GM10248 (cell line): Measurements from ENCODE around the gene TYROBP.

ENCODE experiments used
- CTCF ChIA-PET: fragments of 300-600 bp; sonication (Branson Sonifier 250); formaldehyde crosslinking; extraction: SDS; loops from one replicate; lab custom pipeline; 2021; ENCODE audit warnings: antibody characterized with exemption; lab: Yijun Ruan, JAX
- POLR2A ChIA-PET: fragments of 350-650 bp; sonication (Branson Sonifier 250); formaldehyde crosslinking; extraction: SDS; loops from one replicate; lab custom pipeline; 2020; ENCODE audit warnings: antibody characterized with exemption; lab: Yijun Ruan, JAX
- DNase-seq: peaks from one replicate; pipeline ENCODE4 v3.0.0; 2012; ENCODE audit errors: extremely low spot score
- CTCF ChIP-seq: IDR thresholded peaks from 2 replicates; pipeline ENCODE4 v1.5.1; 2012; ENCODE audit warnings: mild to moderate bottlenecking, low read depth; ENCODE audit errors: extremely low read depth, missing control alignments, control extremely low read depth

The TYROBP gene

GRCh38 chr19:35908973-35909683 is 1.0 kb upstream of the TYROBP start:
- ChIA-PET CTCF (interaction anchor here (0.8 to 1.6 kb wide), 3 partner anchors 9 to 28 kb away, joined by 3 to 5 read pairs (median 5); no protein-coding TSS in a partner anchor), POLR2A (interaction anchor here (0.8 kb wide), 1 partner anchor 8 kb away, joined by 4 read pairs; no protein-coding TSS in a partner anchor)
- no peak for TF ChIP-seq CTCF
- peak; percentile 67 for DNase-seq

GRCh38 chr19:35907377-35907745 is 734 bp downstream of the TYROBP start:
- CTCF ChIA-PET, result interaction anchor here (2.0 kb wide), 1 partner anchor 24 kb away, joined by 8 read pairs; no protein-coding TSS in a partner anchor
- DNase-seq, result no peak
- POLR2A ChIA-PET, result no interaction called here
- TF ChIP-seq CTCF, result no peak

- DNase-seq, result no peak
Observed at GRCh38 chr19:35905178-35905727, 2.8 kb downstream of the TYROBP start.

GRCh38 chr19:35904311-35905068 is 3.6 kb downstream of the TYROBP start:
- no peak for DNase-seq
- ChIA-PET CTCF (interaction anchor here (1.3 to 2.5 kb wide), 3 partner anchors 11 to 27 kb away, joined by 3 to 10 read pairs (median 3); no protein-coding TSS in a partner anchor), POLR2A (no interaction called here)
- TF ChIP-seq CTCF, result no peak

More at GRCh38 chr19:35905178-35905727, 2.8 kb downstream of the TYROBP start:
- CTCF ChIA-PET, result interaction anchor here (1.4 to 2.0 kb wide), 2 partner anchors 23 to 26 kb away, joined by 5 to 8 read pairs; no protein-coding TSS in a partner anchor
- no peak for TF ChIP-seq CTCF
- POLR2A ChIA-PET, result no interaction called here

GRCh38 chr19:35903550-35904179 is 4.4 kb downstream of the TYROBP start:
- POLR2A ChIA-PET, result interaction anchor here (0.6 to 1.0 kb wide), 2 partner anchors 28 to 130 kb away, joined by 3 to 4 read pairs; no protein-coding TSS in a partner anchor
- CTCF ChIA-PET, result interaction anchor here (1.3 to 2.5 kb wide), 3 partner anchors 11 to 27 kb away, joined by 3 to 10 read pairs (median 3); no protein-coding TSS in a partner anchor
- DNase-seq, result peak; percentile 78
- TF ChIP-seq CTCF, result no peak
